D341Med (cell line): ENCODE measurements around the gene CELF2.

Experiments
- DNase-seq: peaks from one replicate; pipeline ENCODE4 v3.0.0; 2012; ENCODE audit warnings: low spot score

The CELF2 gene

GRCh38 chr10:11204351-11204942 lies 186.8 kb downstream of the CELF2 start:
- DNase-seq, result no peak

GRCh38 chr10:11205030-11205772 lies 187.5 kb downstream of the CELF2 start:
- DNase-seq, result no peak

DNA sequence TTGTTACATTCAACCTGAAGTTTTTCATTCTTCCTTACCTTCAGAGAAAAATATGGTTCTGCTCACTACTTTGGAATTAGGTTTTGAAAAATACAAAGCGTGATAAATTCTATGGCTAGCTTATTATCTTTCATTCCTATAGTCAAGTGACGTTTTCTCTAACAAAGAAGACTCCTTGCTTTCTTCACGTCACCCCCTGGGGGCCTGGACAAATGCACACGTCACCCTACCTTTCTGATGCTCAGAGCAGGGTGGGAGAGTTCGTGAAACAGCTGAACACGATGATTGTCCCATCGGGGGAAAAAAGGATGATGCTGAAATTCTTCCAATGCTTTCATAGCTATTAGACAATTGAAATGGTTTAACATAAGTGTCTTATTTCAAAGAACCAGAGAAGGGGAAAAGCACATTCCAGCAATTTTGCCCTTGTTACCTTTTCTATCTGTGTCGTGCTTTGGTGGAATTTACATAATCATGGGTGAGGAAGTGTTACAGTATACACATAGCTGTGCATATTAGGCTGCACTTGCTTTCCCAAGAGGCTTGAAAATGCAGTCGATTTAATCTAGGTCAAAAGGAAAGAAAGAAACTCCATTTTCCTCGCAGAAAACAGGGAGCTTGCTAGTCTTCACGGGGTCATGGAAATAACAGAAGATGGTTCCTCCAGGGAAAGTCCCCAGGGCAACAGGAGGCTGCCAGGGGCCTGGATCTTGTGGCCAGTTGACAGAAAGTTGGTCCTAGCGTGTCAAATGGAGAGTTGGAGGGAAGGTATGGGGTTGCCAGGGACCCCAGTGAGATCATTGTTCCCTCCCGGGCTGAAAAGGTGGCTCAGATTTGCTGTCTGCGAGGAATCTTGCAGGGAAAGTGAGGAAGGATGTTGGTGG lies 189.2 kb downstream of the CELF2 start:
- DNase-seq, result no peak

- DNase-seq, result no peak
These were observed 189.8 kb downstream of the CELF2 start for GRCh38 chr10:11207560-11207844.

- no peak for DNase-seq
These were observed 190.6 kb downstream of the CELF2 start for GRCh38 chr10:11208243-11208642.

DNA sequence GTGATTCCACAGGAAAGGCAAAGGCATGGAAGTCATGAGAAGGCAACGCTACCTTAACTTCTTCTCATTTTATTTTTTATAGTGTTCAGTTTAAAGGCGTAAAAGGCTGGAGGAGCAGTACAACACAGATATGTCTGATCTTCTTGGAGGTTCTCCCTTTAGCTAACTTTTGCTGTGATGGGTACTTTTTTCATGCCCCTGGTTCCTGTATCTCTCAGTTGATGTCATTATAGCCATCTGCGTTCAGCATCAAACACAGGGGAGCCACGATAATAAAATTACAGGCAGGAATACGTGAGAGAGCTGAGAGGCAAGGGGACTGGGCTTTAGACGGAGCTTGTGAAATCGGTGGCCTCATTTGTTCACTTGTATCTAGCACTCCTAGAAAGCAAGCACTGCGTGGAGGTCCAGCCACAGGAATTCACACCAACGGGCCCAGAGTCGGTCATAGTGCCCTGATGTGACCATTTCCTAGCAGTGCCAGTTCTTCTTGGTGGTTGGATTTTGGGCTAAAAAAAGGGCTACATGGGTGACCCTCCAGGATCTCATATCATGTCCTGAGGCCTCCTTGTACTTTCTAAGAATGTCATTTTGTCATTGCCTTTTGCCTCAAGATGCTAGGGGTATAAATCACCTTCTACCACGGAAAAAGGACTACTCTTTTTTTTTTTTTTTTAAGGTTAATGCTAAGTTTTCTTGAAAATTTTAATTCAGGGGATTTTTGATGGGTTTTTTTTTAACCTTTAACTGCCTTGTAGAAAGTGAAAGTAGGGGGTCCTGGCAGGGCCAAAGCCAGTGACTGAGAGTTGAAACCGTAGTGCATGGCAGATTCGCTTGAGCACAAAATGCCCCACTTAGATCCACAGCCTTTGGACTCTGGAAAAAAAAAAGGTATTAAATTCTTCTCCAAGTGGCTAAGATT lies 191.5 kb downstream of the CELF2 start:
- DNase-seq, result no peak

- no peak for DNase-seq
These were observed 192.1 kb downstream of the CELF2 start for GRCh38 chr10:11209830-11210181.

GRCh38 chr10:11210211-11210922 lies 192.7 kb downstream of the CELF2 start:
- no peak for DNase-seq

DNA sequence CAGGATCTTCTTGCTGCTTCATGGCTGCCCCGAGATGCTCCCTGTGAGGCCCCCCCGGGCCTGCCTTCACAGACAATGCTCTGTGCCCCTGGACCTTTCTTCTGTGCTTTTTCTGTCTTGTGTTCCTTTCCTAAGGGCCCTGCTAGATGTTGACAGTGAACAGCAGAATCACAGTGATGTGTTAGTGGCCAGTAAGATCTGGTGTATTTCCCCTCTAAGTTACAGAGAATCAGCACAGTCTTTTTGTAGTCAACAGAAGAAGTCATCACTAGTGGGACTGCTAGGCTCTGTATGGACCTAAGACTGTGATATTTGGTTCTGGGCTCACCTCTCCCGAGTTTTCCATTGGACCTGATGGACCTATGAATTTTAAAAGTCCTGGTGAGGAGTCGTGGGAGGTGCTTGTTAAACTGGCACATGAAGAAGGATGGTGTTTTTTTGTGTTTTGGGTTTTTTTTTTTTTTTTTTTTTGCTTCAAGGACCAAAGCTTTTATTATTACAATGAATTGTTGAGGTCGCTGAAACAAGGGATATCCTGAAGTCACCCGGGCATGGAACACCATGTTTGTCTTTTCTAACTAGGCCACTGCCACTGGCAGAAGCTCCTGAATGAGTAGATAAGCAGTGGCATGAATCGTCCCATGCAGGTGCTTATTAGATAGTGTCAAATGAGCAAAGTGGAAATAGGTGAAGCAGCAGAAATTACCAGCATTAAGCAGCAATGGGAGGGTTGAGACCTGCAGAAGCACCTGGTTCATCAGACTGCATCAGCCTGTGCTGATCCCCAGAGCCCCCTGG lies 194.8 kb downstream of the CELF2 start:
- DNase-seq, result no peak

DNA sequence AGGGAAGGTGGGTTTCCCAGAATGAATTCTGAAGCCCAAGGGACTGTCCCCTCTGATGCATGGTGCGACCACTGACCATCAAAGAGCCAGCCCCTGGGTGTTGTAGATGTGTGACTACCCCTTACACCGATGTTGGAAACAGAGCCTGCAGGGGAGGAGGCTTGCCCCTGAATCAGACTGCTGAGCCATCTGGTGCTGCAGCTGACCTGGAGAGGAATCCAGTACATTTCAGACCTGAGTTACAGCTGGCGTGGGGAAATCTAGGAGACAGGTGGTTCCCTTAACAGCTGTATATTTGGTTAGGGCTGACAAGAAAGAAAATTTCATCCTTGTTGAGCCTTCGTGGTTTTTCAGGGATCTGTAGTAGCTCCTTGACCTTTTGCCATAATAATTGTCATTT lies 195.5 kb downstream of the CELF2 start:
- no peak for DNase-seq

GRCh38 chr10:11214407-11214806 lies 196.7 kb downstream of the CELF2 start:
- DNase-seq, result no peak

- no peak for DNase-seq
These were observed 197.8 kb downstream of the CELF2 start for GRCh38 chr10:11215471-11215870.

DNA sequence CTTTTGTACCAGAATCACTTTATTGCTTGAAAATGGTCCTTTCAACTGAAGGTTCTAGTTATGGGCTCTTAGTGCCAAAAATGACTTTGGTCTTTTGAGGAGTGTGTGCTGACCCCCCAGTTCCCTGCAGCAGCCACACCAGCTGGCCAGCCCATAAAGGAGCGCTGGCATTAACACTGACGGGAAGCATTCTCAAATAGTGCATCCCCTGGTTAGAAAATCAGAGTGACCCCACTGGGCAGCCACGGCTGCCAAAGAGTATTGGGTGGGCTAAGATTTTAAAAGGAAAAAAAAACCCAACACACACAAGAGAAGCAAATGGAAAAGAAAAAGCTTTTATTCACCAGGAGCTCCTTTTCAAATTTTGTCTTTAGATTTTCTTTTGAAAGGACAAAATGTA lies 199.8 kb downstream of the CELF2 start:
- DNase-seq, result no peak

DNA sequence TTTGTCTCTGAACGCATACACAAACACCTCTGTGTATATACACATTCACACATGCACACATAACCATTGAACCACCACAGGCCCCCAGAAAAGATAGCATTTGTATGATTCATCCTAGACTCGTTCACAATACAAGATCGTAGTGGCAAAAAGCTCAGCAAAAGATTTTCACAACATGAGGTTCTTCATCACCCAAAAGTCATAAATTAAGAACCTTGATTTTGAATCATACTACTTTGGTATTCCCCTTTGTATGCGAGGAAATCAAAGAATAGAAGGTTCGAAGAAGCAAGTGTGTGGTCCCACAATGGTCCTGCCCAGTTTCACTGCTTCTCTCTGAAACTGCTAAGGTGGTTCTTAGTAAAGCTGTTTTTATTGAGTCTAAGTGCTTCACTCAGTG lies 200.7 kb downstream of the CELF2 start:
- DNase-seq, result no peak

DNA sequence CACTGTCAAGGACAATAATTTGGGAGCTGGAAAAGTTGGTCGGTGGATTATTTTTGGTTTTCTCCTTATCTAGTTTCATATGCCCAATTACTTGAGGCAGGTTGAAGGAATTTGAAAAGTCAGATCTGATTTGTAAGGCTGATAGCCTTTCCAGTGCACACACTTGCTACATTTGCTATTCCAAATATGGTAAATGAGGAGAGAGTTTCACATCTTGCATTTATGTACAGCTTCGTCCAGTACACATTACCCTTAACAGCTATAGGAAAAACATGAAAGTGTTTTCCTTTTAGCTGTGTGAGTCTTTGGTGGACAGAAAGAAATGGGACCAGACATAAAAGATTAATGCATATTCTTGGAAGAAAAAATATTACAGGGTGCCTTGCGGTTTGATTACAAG lies 201.8 kb downstream of the CELF2 start:
- no peak for DNase-seq

DNA sequence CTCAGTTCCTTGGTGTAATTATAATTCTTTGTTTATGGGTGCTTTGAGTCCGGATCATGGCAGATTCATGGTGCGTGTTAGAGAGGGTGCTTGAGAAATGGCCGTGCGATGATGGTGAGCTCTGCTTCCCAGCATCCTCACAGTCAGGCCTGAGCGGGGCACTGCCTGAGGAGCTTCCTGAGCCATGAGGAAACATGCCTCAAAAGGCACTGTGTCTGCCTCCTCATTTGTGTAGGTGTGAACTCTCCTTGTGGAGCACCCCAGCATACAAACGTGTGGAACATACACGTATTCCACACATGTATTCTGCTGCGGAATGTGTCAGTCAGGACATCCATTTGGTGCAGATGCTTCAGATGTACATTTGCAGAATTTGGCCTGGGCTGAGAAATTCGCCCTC lies 205.4 kb downstream of the CELF2 start:
- no peak for DNase-seq

DNA sequence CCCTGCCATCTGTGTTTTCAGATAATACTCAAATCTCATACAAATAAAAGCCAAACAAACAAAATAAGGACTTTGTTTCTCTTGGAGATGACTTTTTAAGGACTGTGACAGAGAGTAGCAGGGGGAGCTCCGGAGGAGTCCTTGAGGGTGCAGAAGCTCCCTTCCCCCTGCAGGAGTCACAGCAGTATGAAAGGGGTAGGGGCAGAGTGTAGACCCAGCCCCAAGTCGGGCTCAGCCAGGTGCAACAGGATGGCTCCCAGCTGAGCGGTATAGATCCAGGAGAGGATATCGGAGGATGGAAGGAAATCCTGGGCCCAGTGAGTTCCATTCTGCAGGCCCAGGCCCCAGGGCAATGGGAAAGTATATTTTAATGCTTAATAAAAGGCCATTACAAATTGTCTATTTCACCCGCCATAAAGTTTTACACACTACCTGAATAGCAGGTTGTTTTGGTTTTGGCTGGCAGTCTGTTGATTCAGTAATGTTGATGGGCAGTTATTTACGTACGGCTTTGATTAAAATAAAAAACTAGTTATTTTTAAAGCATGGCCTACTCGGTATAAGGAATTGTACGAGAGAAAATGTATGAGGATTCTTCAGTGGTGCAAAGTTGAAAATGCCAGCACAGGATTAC lies 206.0 kb downstream of the CELF2 start:
- no peak for DNase-seq

- no peak for DNase-seq
These were observed 206.6 kb downstream of the CELF2 start for GRCh38 chr10:11224321-11224720.

DNA sequence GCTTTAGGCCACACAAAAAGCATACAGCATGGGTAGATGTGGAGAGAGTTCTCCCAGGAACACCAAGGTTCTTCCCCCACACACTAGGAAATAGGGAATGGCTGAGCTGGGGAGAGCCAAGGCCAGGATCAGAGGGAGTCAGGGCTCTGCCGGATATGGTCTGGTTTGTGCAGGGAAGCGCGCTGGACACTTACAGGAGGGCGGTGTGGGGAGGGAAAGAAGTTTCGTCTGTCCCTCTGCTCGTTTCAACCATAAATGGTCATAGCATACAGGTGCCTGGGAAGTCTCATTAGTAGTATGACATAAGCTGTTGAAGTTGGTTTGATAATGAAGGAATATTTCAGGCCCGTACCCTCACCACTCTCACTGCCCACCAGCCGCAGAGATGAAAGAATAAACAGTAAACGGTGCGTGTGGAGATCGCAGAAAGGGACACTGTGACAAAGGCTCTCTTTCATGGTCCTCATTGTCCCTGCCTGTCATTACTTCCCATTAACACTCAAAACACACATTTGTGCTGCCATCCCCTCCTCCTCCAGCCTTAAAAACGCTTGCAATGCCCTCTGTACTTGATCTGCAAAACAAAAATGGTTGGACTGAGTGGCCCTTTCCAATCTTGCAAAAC lies 207.2 kb downstream of the CELF2 start:
- DNase-seq, result no peak

DNA sequence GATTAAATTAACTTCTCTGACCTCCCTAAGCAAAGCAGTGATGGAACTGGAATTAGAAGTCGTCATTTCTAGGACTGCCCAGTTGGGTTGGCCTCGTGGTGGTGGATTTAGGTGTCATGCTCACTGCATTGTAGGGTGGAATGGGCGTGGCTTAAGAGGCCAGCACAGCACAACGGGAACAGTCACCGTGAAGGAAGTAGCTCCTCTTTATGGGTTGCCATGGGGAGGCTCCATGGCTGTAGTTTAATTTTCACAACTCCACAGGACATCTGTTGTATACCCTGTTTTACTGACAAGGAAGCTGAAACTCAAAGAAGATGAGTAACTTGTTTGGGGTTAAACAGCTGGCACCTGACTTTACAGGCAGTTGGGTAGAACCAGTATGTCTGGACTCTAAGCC lies 208.3 kb downstream of the CELF2 start:
- DNase-seq, result no peak
